Measurements from ENCODE around the gene HOXB6. TPM values are rescaled to one million over a fixed set of nuclear protein-coding genes. Genes with fewer than 3 reads are reported as not detected.

The HOXB6 gene
- total RNA-seq, 1 donor from 2014 or later, result not detected

- H3K36me3 Mint-ChIP-seq (ENCODE audit: unreplicated experiment), result no peaks in the 10 kb centered on the region
- H3K27me3 Mint-ChIP-seq (ENCODE audit: unreplicated experiment), result peaks cover 97% of the 10 kb centered on the region
- no peak overlapping the region for H3K27ac Mint-ChIP-seq (ENCODE audit: unreplicated experiment)
- no peaks in the 10 kb centered on the region for H3K9me3 Mint-ChIP-seq (ENCODE audit: unreplicated experiment)
- no peak for DNase-seq (ENCODE audit: extremely low spot score, unreplicated experiment)
- H3K4me1 Mint-ChIP-seq (ENCODE audit: unreplicated experiment), result peaks cover 20% of the 10 kb centered on the region
- H3K4me3 Mint-ChIP-seq (ENCODE audit: unreplicated experiment), result no peak overlapping the region
- no peak for TF ChIP-seq CTCF (IDR thresholded peaks at IDR 0.05)
These were observed 15.5 kb downstream of the HOXB6 start for GRCh38 chr17:48589060-48589830.

- no peak overlapping the region for H3K27ac Mint-ChIP-seq (ENCODE audit: unreplicated experiment)
- peaks cover 17% of the 10 kb centered on the region for H3K4me1 Mint-ChIP-seq (ENCODE audit: unreplicated experiment)
- H3K9me3 Mint-ChIP-seq (ENCODE audit: unreplicated experiment), result no peaks in the 10 kb centered on the region
- H3K27me3 Mint-ChIP-seq (ENCODE audit: unreplicated experiment), result peaks cover 97% of the 10 kb centered on the region
- DNase-seq (ENCODE audit: extremely low spot score, unreplicated experiment), result no peak
- H3K4me3 Mint-ChIP-seq (ENCODE audit: unreplicated experiment), result no peak overlapping the region
- no peak for TF ChIP-seq CTCF (IDR thresholded peaks at IDR 0.05)
- H3K36me3 Mint-ChIP-seq (ENCODE audit: unreplicated experiment), result no peaks in the 10 kb centered on the region
These were observed 16.3 kb downstream of the HOXB6 start for GRCh38 chr17:48588528-48588927.

- no peak for TF ChIP-seq CTCF (IDR thresholded peaks at IDR 0.05)
- DNase-seq (ENCODE audit: extremely low spot score, unreplicated experiment), result no peak
- Mint-ChIP-seq H3K36me3 (ENCODE audit: unreplicated experiment) (peaks cover 1% of the 10 kb centered on the region), H3K4me3 (ENCODE audit: unreplicated experiment) (no peak overlapping the region), H3K27ac (ENCODE audit: unreplicated experiment) (no peak overlapping the region), H3K9me3 (ENCODE audit: unreplicated experiment) (no peaks in the 10 kb centered on the region), H3K4me1 (ENCODE audit: unreplicated experiment) (peaks cover 16% of the 10 kb centered on the region), H3K27me3 (ENCODE audit: unreplicated experiment) (peaks cover 97% of the 10 kb centered on the region)
These were observed 16.7 kb downstream of the HOXB6 start for GRCh38 chr17:48588074-48588415.

GRCh38 chr17:48587276-48588073 is 17.3 kb downstream of the HOXB6 start:
- no peak overlapping the region for H3K4me3 Mint-ChIP-seq (ENCODE audit: unreplicated experiment)

More at GRCh38 chr17:48587276-48588073, 17.3 kb downstream of the HOXB6 start:
- H3K9me3 Mint-ChIP-seq (ENCODE audit: unreplicated experiment), result no peaks in the 10 kb centered on the region
- H3K27ac Mint-ChIP-seq (ENCODE audit: unreplicated experiment), result no peak overlapping the region
- H3K27me3 Mint-ChIP-seq (ENCODE audit: unreplicated experiment), result peaks cover 97% of the 10 kb centered on the region
- no peak for TF ChIP-seq CTCF (IDR thresholded peaks at IDR 0.05)
- peaks cover 1% of the 10 kb centered on the region for H3K36me3 Mint-ChIP-seq (ENCODE audit: unreplicated experiment)
- H3K4me1 Mint-ChIP-seq (ENCODE audit: unreplicated experiment), result peaks cover 16% of the 10 kb centered on the region
- DNase-seq (ENCODE audit: extremely low spot score, unreplicated experiment), result no peak
